Measurements from ENCODE around the gene SLC26A3. TPM values are rescaled to one million over a fixed set of nuclear protein-coding genes. Genes with fewer than 3 reads are reported as not detected.

SLC26A3 gene
- total and polyA plus RNA-seq, 2 donors (not counting 1 experiment from before 2014, with no cell fraction given) = not detected

- no peaks in the 10 kb centered on the region for H3K9me3 ChIP-seq (ENCODE audit: control insufficient read depth, insufficient read depth, low read depth, low read length)
- no peak for TF ChIP-seq CTCF (conservative IDR thresholded peaks at IDR 0.05 in 1 of 2, IDR thresholded peaks at IDR 0.05 in 1 of 2; ENCODE audit: low read depth in 1 of 2, low read length in 2 of 2)
- TF ChIP-seq EZH2 (IDR thresholded peaks at IDR 0.05; ENCODE audit: low read length, missing control alignments) = no peak
- peaks cover 39% of the 10 kb centered on the region for H3K79me2 ChIP-seq (ENCODE audit: control insufficient read depth, insufficient read depth, low read length)
- no peak overlapping the region for H3K27ac ChIP-seq (ENCODE audit: insufficient read depth, low read length)
- no peaks in the 10 kb centered on the region for H3K27me3 ChIP-seq (ENCODE audit: control insufficient read depth, insufficient read depth, low read length)
- H3K4me3 ChIP-seq (replicated peaks in 1 of 4; ENCODE audit: control extremely low read depth in 1 of 4, insufficient read depth in 1 of 4, low read depth in 3 of 4, low read length in 4 of 4) = no peak overlapping the region
- H4K20me1 ChIP-seq (ENCODE audit: control insufficient read depth, extremely low read depth, insufficient read depth, low read length) = peaks cover 5% of the 10 kb centered on the region
- H3K9ac ChIP-seq (ENCODE audit: insufficient read depth, low read length) = no peak overlapping the region
- no peak overlapping the region for H2AFZ ChIP-seq (ENCODE audit: low read length)
- H3K36me3 ChIP-seq (ENCODE audit: control insufficient read depth, insufficient read depth, low read length) = peaks cover 4% of the 10 kb centered on the region
- no peak for DNase-seq (ENCODE audit: low read depth in 2 of 2)
- no peaks in the 10 kb centered on the region for H3K4me1 ChIP-seq (ENCODE audit: control insufficient read depth, extremely low read depth, insufficient read depth, low read length)
- H3K4me2 ChIP-seq (ENCODE audit: extremely low read depth, insufficient read depth, low read length) = no peak overlapping the region
Measured at GRCh38 chr7:107751113-107751512, 51.9 kb downstream of the SLC26A3 start.

GRCh38 chr7:107746006-107746405 is 57.0 kb downstream of the SLC26A3 start:
- Histone ChIP-seq H3K9me3 (ENCODE audit: control insufficient read depth, insufficient read depth, low read depth, low read length) (no peaks in the 10 kb centered on the region), H3K4me2 (ENCODE audit: extremely low read depth, insufficient read depth, low read length) (peak overlapping the region; percentile 23), H3K27me3 (ENCODE audit: control insufficient read depth, insufficient read depth, low read length) (no peaks in the 10 kb centered on the region), H2AFZ (ENCODE audit: low read length) (no peak overlapping the region), H3K9ac (ENCODE audit: insufficient read depth, low read length) (no peak overlapping the region), H3K4me1 (ENCODE audit: control insufficient read depth, extremely low read depth, insufficient read depth, low read length) (peaks cover 12% of the 10 kb centered on the region), H3K79me2 (ENCODE audit: control insufficient read depth, insufficient read depth, low read length) (peaks cover 57% of the 10 kb centered on the region), H3K27ac (ENCODE audit: insufficient read depth, low read length) (no peak overlapping the region), H4K20me1 (ENCODE audit: control insufficient read depth, extremely low read depth, insufficient read depth, low read length) (peaks cover 5% of the 10 kb centered on the region), H3K4me3 (replicated peaks in 1 of 4; ENCODE audit: control extremely low read depth in 1 of 4, insufficient read depth in 1 of 4, low read depth in 3 of 4, low read length in 4 of 4) (peak overlapping the region in 2 of 4 experiments; percentile 86 to 99), H3K36me3 (ENCODE audit: control insufficient read depth, insufficient read depth, low read length) (peaks cover under 1% of the 10 kb centered on the region)
- TF ChIP-seq CTCF (conservative IDR thresholded peaks at IDR 0.05 in 1 of 2, IDR thresholded peaks at IDR 0.05 in 1 of 2; ENCODE audit: low read depth in 1 of 2, low read length in 2 of 2) = no peak
- no peak for TF ChIP-seq EZH2 (IDR thresholded peaks at IDR 0.05; ENCODE audit: low read length, missing control alignments)
- DNase-seq (ENCODE audit: low read depth in 2 of 2) = no peak

- peak overlapping the region; percentile 86 to 99 (median 93) for H3K4me3 ChIP-seq (replicated peaks in 1 of 4; ENCODE audit: control extremely low read depth in 1 of 4, insufficient read depth in 1 of 4, low read depth in 3 of 4, low read length in 4 of 4)
- H3K9me3 ChIP-seq (ENCODE audit: control insufficient read depth, insufficient read depth, low read depth, low read length) = no peaks in the 10 kb centered on the region
- peak overlapping the region; percentile 96 for H3K4me2 ChIP-seq (ENCODE audit: extremely low read depth, insufficient read depth, low read length)
- peaks cover 53% of the 10 kb centered on the region for H3K79me2 ChIP-seq (ENCODE audit: control insufficient read depth, insufficient read depth, low read length)
- H3K4me1 ChIP-seq (ENCODE audit: control insufficient read depth, extremely low read depth, insufficient read depth, low read length) = peaks cover 12% of the 10 kb centered on the region
- DNase-seq (ENCODE audit: low read depth in 2 of 2) = no peak
- H3K9ac ChIP-seq (ENCODE audit: insufficient read depth, low read length) = peak overlapping the region; percentile 91
- no peak for TF ChIP-seq EZH2 (IDR thresholded peaks at IDR 0.05; ENCODE audit: low read length, missing control alignments)
- no peak for TF ChIP-seq CTCF (conservative IDR thresholded peaks at IDR 0.05 in 1 of 2, IDR thresholded peaks at IDR 0.05 in 1 of 2; ENCODE audit: low read depth in 1 of 2, low read length in 2 of 2)
- peaks cover 5% of the 10 kb centered on the region for H4K20me1 ChIP-seq (ENCODE audit: control insufficient read depth, extremely low read depth, insufficient read depth, low read length)
- no peaks in the 10 kb centered on the region for H3K27me3 ChIP-seq (ENCODE audit: control insufficient read depth, insufficient read depth, low read length)
- H3K36me3 ChIP-seq (ENCODE audit: control insufficient read depth, insufficient read depth, low read length) = no peaks in the 10 kb centered on the region
- H3K27ac ChIP-seq (ENCODE audit: insufficient read depth, low read length) = peak overlapping the region; percentile 98
- H2AFZ ChIP-seq (ENCODE audit: low read length) = peak overlapping the region; percentile 98
Measured at GRCh38 chr7:107744345-107744750, 58.7 kb downstream of the SLC26A3 start.
